SK-N-SH treated with all-trans-retinoic acid at 6 μM for 48 hours (cell line): ENCODE measurements around the gene FHL5.

Source experiments
- PATZ1 ChIP-seq: fragments of 250-450 bp; sonication (Bioruptor Pico); IDR thresholded peaks from 2 replicates; pipeline ENCODE4 v1.8.0; 2020; ENCODE audit warnings: mild to moderate bottlenecking, moderate library complexity, borderline replicate concordance
- PPARA ChIP-seq: fragments of 250-450 bp; sonication (Bioruptor Pico); IDR thresholded peaks from 2 replicates; pipeline ENCODE4 v1.5.0; 2020; ENCODE audit warnings: mild to moderate bottlenecking, borderline replicate concordance
- SNAI2 ChIP-seq: fragments of 250-450 bp; sonication (Bioruptor Pico); IDR thresholded peaks from 2 replicates; pipeline ENCODE4 v1.5.0; 2020; ENCODE audit warnings: mild to moderate bottlenecking, moderate library complexity
- TOX ChIP-seq: fragments of 250-450 bp; sonication (Bioruptor Pico); IDR thresholded peaks from 2 replicates; pipeline ENCODE4 v1.8.0; 2021; ENCODE audit warnings: mild to moderate bottlenecking, moderate library complexity, borderline replicate concordance
- ZC3H10 ChIP-seq: fragments of 250-450 bp; sonication (Bioruptor Pico); IDR thresholded peaks from 2 replicates; pipeline ENCODE4 v1.5.1; 2021; ENCODE audit warnings: mild to moderate bottlenecking, moderate library complexity
- TF ChIP-seq, protein P1 (sequence below): fragments of 250-450 bp; sonication (Bioruptor Pico); IDR thresholded peaks from 2 replicates; pipeline ENCODE4 v1.5.1; 2020; ENCODE audit warnings: low read depth, mild to moderate bottlenecking, moderate library complexity

DNA sequence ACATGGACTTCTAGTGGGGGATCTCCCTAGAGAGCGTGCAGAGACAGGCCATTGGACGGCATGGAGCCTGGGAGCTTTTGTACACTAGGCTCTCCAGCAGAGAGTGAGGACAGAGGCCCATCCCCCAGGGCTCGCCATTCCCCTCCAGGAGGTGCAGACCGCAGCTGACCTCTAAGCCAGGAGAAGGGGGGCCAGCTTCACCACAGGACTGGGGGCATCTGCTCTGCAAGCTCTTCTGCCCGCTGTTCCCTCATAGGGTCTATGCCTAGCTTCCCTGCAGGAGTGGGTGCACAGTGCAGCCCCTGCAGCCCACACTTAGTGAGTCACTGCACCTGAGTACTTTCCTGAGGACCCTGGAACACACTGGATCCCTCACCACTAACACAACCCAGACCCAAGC is 94.4 kb downstream of the FHL5 start:
- TF ChIP-seq ZC3H10 (CRISPR knock-in tag) (no peak), PPARA (CRISPR knock-in tag) (no peak), PATZ1 (no peak), TOX (no peak), SNAI2 (CRISPR knock-in tag) (no peak)
- TF ChIP-seq, protein P1, sequence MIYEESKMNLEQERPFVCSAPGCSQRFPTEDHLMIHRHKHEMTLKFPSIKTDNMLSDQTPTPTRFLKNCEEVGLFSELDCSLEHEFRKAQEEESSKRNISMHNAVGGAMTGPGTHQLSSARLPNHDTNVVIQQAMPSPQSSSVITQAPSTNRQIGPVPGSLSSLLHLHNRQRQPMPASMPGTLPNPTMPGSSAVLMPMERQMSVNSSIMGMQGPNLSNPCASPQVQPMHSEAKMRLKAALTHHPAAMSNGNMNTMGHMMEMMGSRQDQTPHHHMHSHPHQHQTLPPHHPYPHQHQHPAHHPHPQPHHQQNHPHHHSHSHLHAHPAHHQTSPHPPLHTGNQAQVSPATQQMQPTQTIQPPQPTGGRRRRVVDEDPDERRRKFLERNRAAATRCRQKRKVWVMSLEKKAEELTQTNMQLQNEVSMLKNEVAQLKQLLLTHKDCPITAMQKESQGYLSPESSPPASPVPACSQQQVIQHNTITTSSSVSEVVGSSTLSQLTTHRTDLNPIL, result no peak
